Measurements from ENCODE around the gene CTIF. TPM values are rescaled to one million over a fixed set of nuclear protein-coding genes. Genes with fewer than 3 reads are reported as not detected.

The CTIF gene
- polyA plus RNA-seq, 1 of the 3 experiments (the other 2 are of a cell fraction) = 47.2 TPM

- TF ChIP-seq, protein P1, sequence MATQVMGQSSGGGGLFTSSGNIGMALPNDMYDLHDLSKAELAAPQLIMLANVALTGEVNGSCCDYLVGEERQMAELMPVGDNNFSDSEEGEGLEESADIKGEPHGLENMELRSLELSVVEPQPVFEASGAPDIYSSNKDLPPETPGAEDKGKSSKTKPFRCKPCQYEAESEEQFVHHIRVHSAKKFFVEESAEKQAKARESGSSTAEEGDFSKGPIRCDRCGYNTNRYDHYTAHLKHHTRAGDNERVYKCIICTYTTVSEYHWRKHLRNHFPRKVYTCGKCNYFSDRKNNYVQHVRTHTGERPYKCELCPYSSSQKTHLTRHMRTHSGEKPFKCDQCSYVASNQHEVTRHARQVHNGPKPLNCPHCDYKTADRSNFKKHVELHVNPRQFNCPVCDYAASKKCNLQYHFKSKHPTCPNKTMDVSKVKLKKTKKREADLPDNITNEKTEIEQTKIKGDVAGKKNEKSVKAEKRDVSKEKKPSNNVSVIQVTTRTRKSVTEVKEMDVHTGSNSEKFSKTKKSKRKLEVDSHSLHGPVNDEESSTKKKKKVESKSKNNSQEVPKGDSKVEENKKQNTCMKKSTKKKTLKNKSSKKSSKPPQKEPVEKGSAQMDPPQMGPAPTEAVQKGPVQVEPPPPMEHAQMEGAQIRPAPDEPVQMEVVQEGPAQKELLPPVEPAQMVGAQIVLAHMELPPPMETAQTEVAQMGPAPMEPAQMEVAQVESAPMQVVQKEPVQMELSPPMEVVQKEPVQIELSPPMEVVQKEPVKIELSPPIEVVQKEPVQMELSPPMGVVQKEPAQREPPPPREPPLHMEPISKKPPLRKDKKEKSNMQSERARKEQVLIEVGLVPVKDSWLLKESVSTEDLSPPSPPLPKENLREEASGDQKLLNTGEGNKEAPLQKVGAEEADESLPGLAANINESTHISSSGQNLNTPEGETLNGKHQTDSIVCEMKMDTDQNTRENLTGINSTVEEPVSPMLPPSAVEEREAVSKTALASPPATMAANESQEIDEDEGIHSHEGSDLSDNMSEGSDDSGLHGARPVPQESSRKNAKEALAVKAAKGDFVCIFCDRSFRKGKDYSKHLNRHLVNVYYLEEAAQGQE (IDR thresholded peaks at IDR 0.05; ENCODE audit: low read depth, low read length) = no peak
These were observed 93.0 kb downstream of the CTIF start (continued) for GRCh38 chr18:48631851-48632250.

DNA sequence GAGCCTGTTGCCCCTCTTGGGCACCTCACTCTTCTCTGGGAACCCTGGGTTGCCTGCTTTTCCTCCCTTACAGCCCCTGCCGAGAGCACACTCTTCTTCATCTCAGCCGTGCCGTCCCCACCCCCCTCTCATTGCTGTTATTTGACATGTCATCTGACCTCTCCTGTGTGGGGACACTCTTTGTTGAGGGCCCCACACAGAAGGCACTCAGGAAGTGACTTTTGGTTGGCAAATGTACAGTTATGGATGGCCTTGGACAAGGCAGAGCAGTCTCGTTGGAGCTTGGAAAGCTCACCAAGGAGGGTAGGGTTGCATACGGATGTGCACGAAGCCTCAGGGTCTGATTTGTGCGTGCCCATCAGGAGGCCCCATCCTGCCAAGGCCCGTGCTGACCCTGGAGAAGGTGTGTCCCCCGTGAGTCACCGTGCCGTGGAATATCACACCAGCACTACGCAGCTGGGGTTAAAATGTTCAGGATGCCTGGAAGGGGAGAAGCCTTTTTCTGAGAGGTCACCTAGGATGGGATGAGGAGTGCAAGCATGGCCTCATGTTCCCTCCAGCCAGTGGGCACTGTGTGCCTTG, 93.9 kb downstream of the CTIF start:
- Histone ChIP-seq H3K4me1 (ENCODE audit: control insufficient read depth in 1 of 2, insufficient read depth in 2 of 2, low read depth in 1 of 2, low read length in 1 of 2) (peaks cover 3 to 18% of the 10 kb centered on the region in 2 experiments; a peak in 3 of 4 replicates), H4K20me1 (ENCODE audit: insufficient read depth) (no peaks in the 10 kb centered on the region), H3K4me3 (ENCODE audit: low read depth in 2 of 2, low read length in 1 of 2) (no peak overlapping the region), H2AFZ (ENCODE audit: low read depth) (no peak overlapping the region), H3F3A (replicated peaks; ENCODE audit: insufficient read depth) (peaks cover 18% of the 10 kb centered on the region), H3K9ac (no peak overlapping the region), H3K36me3 (replicated peaks in 1 of 2; ENCODE audit: control insufficient read depth in 1 of 2, insufficient read depth in 2 of 2, low read length in 1 of 2) (peaks cover 18 to 26% of the 10 kb centered on the region in 2 experiments), H3K9me2 (no peaks in the 10 kb centered on the region), H3K4me2 (no peak overlapping the region), H3K27ac (ENCODE audit: low read depth in 2 of 2, low read length in 1 of 2) (no peak overlapping the region), H3K79me2 (ENCODE audit: insufficient read depth) (peaks cover 71% of the 10 kb centered on the region), H3K27me3 (ENCODE audit: insufficient read depth) (no peaks in the 10 kb centered on the region), H3K9me3 (no peaks in the 10 kb centered on the region)
- ChIA-PET CTCF (interaction anchor here (2.0 kb wide), 1 partner anchor 19 kb away, joined by 5 read pairs; no protein-coding TSS in a partner anchor), POLR2A (no interaction called here)
- 93% methylated on average over 3 of the region's 12 CpGs for WGBS (ENCODE audit: low lambda C conversion rate)
- no peak for DNase-seq
- TF ChIP-seq ELF1 (IDR thresholded peaks at IDR 0.05) = no peak
- TF ChIP-seq, protein P2, sequence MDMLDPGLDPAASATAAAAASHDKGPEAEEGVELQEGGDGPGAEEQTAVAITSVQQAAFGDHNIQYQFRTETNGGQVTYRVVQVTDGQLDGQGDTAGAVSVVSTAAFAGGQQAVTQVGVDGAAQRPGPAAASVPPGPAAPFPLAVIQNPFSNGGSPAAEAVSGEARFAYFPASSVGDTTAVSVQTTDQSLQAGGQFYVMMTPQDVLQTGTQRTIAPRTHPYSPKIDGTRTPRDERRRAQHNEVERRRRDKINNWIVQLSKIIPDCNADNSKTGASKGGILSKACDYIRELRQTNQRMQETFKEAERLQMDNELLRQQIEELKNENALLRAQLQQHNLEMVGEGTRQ (IDR thresholded peaks at IDR 0.05; ENCODE audit: borderline replicate concordance, low read depth, low read length) = no peak
- no peak for TF ChIP-seq NFIC (IDR thresholded peaks at IDR 0.05; ENCODE audit: borderline replicate concordance)
- no peak for TF ChIP-seq RFX5 (IDR thresholded peaks at IDR 0.05; ENCODE audit: low read length)
- TF ChIP-seq, protein P3, sequence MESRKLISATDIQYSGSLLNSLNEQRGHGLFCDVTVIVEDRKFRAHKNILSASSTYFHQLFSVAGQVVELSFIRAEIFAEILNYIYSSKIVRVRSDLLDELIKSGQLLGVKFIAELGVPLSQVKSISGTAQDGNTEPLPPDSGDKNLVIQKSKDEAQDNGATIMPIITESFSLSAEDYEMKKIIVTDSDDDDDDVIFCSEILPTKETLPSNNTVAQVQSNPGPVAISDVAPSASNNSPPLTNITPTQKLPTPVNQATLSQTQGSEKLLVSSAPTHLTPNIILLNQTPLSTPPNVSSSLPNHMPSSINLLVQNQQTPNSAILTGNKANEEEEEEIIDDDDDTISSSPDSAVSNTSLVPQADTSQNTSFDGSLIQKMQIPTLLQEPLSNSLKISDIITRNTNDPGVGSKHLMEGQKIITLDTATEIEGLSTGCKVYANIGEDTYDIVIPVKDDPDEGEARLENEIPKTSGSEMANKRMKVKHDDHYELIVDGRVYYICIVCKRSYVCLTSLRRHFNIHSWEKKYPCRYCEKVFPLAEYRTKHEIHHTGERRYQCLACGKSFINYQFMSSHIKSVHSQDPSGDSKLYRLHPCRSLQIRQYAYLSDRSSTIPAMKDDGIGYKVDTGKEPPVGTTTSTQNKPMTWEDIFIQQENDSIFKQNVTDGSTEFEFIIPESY (IDR thresholded peaks at IDR 0.05; ENCODE audit: borderline replicate concordance, low read depth) = no peak
- no peak for TF ChIP-seq RCOR1 (IDR thresholded peaks at IDR 0.05; ENCODE audit: low read length)
- no peak for TF ChIP-seq FOXJ3 (CRISPR knock-in tag; IDR thresholded peaks at IDR 0.05)
- TF ChIP-seq FOSL2 (IDR thresholded peaks at IDR 0.05; ENCODE audit: borderline replicate concordance, low read depth) = no peak
- TF ChIP-seq FOXM1 (IDR thresholded peaks at IDR 0.05; ENCODE audit: low read depth) = no peak
- TF ChIP-seq, protein P4, sequence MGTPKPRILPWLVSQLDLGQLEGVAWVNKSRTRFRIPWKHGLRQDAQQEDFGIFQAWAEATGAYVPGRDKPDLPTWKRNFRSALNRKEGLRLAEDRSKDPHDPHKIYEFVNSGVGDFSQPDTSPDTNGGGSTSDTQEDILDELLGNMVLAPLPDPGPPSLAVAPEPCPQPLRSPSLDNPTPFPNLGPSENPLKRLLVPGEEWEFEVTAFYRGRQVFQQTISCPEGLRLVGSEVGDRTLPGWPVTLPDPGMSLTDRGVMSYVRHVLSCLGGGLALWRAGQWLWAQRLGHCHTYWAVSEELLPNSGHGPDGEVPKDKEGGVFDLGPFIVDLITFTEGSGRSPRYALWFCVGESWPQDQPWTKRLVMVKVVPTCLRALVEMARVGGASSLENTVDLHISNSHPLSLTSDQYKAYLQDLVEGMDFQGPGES (IDR thresholded peaks at IDR 0.05; ENCODE audit: low read depth, low read length) = no peak
- TF ChIP-seq RAD21 (IDR thresholded peaks at IDR 0.05; ENCODE audit: low read length) = no peak
- TF ChIP-seq SIN3A (IDR thresholded peaks at IDR 0.05; ENCODE audit: borderline replicate concordance, low read depth, low read length) = no peak
- TF ChIP-seq GABPA (IDR thresholded peaks at IDR 0.05; ENCODE audit: low read depth) = no peak

All from SK-N-SH (cell line).